Activated T-cell treated with anti-CD3 and anti-CD28 coated beads, Interleukin-2, amount 50 U/mL, for 48 hours (primary cell): ENCODE data around the gene AICDA.
"Not testable (repeated sequence)": the region's sequence is repeated elsewhere in the genome, so short reads cannot be mapped to it uniquely, and the experiment has no call there.

Experiments
- DNase-seq, 2 experiments: peaks; one replicate each; pipeline ENCODE4 v3.0.0-alpha.2; 2020

Gene AICDA

DNA sequence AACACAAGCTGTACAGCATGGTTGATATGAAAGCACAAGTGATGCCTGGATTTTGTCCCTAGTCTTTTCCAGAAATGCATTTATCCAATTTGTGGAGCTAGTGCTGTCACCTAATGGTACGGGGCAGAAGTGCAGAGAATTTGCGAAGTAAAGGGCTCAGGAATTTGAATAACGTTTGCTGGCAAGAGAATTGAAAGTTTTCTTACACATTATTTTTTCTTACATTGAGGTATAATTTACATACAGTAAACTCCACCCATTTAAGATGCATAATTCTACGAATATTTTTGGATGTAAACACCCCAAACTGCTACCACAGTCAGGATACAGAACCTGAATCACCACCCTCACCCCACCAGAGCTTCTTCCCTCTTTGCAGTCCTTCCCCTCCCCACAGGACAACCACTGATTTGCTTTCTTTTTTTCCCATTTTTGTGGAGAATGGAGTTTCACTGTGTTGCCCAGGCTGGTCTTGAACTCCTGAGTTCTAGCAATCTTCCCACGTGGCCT, 3.5 kb downstream of the AICDA start:
- DNase-seq: peak in 1 of 2 experiments; percentile 25

DNA sequence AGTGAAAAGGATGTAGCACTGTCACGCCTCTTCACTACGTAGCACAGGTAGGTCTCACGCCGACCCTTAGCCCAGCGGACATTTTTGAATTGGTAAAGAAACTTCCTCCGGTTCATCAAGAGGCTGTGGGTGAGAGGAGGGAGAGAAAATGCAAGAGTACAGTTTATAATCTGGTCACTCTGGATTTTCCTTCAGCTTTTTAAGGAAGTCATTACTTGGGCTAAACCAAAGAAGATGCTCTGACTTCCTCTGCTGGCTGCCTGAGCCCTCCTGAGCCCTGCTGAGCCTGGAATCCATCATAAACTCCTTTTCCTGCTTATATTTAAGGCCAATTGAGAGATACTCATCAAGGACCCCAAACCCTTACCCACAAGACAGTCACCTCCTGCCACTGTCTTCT, 5.8 kb downstream of the AICDA start:
- DNase-seq: no peak

DNA sequence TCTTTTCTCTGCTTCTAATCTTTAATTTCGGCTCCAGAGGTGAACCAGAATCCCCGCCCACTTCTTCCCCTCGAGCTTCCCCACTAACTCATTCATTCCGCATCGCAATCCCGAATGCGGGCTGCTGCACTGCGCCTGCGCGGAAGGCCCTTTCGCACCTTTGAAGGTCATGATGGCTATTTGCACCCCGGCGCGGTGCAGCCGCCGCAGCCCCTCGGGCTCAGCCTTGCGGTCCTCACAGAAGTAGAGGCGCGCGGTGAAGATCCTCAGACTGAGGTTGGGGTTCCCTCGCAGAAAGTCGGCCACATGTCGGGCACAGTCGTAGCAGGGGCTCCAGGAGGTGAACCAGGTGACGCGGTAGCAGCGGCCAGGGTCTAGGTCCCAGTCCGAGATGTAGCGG, 7.6 kb downstream of the AICDA start:
- no peak for DNase-seq

DNA sequence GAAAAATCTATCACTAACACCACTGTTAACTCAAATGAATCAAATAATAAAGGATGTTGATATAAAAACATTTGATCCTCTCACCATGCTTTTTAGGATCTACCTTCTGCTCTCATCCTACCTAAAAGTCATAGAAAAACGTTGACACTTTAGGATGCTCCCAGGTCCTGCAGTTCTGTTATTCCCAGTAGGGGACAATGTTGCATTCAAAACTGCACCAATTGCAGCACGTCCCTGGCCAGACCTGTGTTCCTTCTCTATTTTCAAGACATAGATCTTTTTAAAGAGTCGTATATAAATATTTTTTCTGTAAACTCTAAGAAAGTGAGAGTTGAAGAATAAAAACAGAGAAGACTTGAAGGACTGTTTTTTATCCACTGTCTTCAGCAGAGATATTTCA, 8.8 kb downstream of the AICDA start:
- no peak for DNase-seq

DNA sequence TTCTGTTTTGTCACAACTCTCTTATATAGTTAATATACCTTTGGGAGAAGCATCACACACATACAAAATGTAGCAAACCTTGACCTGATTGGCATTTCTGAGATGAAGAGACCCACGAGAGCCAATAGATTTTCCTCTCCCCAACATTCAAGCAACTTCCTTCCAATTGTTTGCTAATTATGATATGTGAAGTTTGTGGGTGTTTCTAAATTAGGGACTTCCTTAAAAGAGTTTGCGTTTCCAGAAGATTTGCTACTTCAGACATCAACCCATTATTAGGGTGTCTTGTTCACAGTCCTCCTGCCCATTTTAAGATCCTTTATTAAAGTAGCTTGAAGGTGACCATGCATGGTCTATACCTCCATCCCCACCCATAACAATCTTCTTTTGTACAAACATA, 9.4 kb downstream of the AICDA start:
- no peak for DNase-seq

DNA sequence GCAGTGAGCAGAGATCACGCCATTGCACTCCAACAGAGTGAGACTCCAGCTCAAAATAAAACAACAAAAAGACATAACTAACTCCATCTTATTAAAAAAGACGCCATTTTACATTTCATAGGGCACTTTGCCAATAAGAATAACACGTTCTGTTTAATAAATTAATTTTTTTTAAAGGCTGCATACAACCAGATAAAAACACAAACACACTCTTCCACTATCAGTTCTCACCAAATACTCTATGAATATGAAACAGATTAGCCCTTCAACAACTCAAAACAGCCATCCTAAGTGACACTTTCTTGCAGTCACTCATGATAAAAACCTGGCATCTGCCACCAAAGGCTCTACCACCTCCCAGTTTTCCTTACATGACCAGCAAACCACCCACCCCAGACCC, 16.1 kb downstream of the AICDA start:
- no peak for DNase-seq

DNA sequence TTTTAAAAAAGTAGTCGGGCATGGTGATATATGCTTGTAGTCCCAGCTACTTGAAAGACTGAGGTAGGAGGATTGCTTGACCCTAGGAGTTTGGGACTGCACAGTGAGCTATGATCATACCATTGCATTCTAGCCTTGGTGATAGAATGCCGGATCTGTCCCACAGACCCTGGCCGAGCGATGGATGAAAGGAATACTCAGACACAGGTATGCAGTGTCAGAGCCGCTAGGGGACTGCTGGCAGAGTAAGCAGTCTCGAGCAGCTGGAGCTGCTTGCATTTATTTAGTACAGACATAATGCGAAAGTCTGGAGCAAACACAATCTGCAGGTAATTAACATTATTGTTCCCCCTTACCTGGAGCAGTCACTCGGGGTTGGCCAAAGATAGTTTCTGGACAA, 18.6 kb downstream of the AICDA start:
- DNase-seq: no peak

DNA sequence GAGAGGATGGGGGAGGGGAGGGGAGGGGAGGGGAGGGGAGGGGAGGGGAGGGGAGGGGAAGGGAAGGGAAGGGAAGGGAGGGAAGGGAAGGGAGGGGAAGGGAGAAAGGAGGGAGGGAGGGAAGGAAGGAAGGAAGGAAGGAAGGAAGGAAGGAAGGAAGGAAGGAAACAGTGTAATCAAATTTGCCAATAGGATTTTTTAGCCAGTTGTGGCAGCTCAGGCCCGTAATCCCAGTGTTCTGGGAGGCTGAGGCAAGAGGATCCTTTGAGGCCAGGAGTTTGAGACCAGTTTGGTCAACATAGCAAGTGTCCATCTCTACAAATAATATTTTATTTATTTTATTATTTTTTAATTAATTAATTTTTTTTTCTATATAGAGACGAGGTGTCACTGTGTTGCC, 19.4 kb downstream of the AICDA start:
- DNase-seq: no peak

DNA sequence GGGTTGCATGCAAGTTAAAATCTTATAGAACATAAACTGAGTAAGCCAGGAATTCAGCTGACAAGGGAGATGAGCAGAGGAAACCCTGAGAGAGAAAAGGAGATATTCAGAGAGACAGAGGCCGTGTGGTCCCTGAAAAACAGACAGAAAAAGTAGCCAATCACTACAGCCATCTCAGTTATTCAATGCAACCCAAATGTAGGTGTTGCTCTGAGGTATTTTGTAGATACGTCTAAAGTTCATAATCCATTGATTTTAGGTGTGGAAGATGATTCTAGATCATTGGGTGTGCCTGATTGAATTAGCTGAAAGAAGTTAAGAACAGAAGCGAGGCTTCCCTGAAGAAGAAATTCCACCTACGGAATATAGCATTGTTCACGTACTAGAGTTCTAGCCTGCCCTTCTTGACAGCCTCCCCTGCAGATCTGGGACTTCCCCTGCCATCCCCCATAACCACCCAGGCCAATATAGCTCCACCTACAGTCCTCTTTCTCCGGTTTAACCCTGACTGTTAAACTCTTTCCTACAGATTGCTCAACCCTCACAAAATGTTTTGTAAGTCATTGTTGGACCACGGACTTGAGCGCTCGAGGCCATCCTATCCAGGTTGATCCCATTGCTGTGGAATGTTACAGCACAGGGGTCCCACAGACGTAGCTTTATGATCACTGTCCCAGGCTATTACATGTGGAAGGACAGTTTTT, 21.7 kb downstream of the AICDA start:
- DNase-seq: peak in 1 of 2 experiments; percentile 18

DNA sequence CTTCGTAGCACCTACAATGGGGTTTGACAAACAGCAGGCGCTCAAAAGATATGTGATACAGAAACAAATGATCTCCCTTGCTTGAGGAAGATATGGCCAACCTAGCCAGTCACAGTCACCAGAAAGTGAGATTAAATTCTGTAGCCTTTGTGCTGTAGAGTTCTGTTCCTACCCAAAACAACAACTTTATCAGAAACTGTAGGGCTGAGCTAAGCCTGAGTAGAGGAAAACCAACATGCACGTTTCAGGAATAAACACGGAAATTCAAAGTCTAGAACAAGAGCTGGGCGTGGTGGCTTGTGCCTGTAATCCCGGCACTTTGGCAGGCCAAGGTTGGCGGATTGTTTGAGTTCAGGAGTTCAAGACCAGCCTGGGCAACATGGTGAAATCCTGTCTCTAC, 23.0 kb downstream of the AICDA start:
- DNase-seq: no peak

DNA sequence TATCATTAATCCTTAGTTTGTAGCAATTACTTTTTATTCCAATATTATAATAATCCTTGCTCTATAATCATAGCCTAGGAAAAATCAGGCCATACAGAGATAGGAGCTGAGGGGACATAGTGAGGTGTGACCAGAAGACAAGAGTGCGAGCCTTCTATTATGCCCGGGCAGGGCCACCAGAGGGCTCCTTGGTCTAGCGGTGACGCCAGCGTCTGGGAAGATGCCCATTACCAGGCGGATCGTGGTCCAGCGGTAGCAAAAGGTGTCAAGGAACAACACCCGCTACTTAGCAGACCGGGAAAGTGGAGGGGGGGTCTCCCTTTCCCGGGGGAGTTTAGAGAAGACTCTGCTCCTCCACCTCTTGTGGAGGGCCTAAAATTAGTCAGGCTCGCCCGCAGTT, 28.2 kb downstream of the AICDA start:
- not testable (repeated sequence) for DNase-seq

DNA sequence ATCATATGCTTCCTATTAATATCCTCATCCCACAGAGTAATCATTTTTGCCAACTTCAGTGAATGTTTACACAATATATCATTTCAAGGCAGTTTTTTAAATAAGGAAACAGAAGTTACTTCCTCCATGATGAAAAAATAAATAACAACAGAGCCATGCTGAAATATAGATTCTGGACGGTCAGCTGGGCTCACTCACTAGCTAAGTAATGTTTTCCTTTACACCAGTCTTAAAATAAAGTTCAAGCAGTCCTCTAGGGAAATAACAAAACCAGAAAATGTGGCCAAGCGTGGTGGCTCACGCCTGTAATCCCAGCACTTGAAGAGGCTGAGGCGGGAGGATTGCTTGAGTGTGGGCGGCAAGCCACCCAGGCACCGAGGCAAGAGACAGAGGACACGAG, 28.7 kb downstream of the AICDA start:
- no peak for DNase-seq

DNA sequence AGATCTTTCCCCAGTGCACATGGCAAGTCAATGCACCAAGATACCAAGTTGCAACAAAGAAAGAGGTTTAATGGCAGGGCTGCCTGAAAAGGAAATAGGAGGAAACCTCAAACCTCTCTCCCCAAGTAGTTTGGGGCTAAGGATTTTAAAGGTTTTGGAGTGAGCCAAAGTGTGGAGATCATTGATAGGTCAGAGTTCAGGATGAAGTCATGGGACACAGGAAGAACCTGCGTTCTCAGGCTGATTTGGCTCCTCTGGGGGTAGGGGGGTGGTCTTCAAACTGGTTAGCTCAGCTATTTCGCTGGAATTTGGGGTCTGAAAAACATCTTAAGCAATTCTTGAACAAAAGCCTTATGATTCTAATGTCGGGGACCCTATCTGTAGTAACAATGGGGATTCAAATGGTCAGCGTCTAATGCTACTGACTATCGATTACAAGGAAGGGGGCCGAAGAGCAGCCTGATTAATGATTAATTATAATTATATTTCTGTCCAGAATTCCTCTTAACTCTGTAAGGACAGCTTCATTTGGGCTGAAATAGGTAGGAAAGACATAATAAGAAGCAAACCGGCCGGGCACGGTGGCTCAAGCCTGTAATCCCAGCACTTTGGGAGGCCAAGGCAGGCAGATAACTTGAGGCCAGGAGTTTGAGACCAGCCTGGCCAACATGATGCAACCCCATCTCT, 31.4 kb downstream of the AICDA start:
- DNase-seq: no peak

DNA sequence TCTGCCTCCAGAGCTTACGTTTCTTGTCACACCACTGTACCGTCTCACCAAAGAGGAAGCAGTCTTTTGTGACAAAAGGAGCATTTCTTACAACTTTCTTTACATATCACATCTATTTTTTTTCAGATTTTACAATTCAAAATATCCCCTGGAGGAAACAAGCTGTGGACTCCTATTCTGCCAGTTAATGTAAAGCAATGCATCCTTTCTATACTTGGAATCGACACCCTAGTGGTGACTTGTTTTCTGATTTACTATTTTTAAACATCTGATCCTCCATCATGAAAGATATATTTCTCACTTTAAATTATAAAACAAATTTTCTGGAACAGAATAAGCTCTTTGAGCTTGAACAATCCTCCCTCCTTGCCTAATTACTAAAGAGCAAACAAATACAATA, 34.8 kb downstream of the AICDA start:
- DNase-seq: no peak

DNA sequence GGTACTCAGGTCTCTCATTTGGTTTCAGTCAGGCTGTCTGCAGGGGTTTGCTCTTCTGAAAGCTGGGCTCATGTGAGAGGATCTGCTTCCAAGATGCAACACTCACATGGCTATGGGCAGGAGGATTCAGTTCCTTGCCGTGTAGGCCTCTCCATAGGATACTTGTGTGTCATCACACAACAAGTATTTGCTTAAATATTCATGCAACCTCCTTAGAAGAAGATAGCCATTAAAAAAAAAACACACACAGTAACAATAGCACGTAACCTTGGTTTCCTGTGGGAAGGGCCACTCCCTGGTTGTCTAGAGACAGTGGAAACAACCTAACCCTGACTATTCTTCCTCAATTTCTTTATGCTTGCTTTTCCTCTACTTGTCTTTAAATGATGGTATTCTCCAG, 40.2 kb downstream of the AICDA start:
- DNase-seq: no peak

DNA sequence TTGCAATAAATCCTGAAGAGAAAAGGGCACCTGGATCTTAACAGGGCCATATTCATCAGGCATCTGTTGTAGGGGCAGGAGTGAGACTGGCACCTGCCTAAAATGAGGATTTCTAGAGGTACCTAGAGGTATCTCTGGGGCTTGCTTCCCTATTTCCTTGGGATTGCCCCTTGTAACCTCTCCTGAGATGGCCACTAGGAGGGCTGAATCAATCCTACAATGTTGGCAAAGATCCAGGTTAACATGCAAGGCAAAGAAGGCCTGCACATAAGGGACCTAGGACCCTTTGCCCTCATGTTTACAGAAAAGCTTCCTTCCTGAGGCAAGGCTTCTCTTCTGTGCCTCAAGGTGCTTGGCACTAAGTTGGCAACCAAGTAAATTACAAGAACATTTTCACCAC, 46.1 kb downstream of the AICDA start:
- DNase-seq: no peak

DNA sequence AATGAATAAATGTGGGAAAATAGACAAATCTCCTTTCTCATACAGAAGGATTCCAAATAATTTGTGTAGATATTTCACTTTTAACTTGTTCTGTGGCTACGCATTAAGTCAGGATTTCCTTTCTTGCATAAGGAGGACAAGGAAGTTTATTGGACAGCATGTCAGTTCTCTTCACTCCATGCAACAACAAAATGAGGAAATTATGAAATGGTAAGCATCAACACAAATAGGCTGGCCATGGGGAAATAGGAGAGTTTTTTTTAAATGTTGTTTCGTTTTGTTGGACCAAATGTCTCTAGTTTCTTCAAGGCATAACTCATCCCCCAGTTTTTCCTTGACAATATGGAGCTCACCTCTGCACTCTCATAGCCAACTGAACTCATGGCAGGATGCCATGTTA, 46.6 kb downstream of the AICDA start:
- not testable (repeated sequence) for DNase-seq

DNA sequence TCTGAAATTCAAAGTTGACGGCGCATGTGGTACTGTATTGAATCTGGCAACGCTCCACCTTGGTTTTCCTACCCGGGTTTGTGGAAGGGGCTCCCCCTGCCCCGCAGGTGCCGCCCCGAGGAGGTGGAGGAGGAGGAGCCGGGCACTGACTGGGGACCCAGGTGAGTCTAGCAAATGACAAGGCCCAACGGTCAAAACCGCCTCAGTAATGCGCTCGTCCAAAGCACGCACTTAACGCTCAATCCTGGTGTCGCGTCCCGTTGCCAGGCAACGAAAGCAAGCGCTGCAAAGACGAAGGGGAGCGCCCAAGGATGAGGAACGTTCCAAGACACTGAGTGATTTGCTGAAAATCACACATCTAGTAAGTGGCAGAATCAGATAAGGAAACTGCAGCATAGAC, 48.0 kb downstream of the AICDA start:
- no peak for DNase-seq

DNA sequence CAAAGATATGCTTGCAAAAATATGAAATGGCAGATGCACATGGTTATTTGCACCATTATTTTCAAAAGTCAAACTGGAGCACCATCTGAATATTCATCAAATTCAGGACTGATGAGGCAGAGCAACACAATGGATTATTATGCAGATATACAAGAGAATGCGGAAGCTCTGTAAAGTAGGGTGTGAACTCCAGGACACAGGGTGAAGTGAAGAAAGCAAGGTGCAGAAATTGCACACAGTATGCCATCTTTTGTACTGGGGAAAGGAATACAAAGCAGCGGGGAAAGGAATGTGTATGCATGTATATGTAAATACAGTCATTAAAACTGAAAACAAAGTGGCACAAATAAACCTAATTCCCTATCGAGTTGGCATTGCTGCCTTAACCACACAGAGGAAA, 49.3 kb downstream of the AICDA start:
- DNase-seq: no peak

DNA sequence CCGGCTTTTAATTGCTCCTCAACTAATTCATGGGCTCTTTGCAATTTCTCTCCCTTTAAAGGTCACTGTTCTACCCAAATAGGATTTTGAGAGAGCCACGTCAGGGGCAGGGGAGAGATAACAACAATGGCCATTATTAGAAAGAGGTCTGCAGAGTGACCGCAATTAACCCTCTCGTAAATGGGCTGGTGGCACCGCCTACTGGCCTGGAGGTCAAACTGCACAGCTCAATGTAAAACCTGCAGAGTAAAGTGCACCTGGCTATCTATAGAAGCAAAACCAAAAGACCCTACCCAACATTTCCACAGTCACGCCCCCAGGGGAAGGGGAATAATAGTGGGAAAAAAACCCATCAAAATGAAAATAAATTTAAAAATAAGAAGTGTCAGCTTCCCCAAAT, 50.3 kb downstream of the AICDA start:
- DNase-seq: peak; percentile 26 to 29

DNA sequence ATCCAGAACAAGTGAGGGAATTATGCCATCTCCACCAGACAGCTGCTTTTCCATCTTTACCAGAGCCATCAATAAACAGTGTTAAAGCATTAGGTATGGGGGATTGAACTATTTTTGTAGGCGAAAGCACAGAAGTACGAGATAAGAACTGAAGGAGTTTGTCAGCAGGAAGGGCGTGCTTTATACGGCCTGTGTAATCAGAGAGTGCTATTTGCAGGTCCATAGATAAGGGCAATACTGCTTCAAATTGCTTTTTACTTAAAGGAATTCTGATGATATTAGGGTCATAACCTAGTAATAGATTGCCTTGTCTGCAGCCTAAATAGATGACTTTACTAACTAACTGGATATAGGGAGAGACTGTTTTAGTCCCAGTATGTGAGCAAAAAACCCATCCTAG, 51.6 kb downstream of the AICDA start:
- DNase-seq: no peak

DNA sequence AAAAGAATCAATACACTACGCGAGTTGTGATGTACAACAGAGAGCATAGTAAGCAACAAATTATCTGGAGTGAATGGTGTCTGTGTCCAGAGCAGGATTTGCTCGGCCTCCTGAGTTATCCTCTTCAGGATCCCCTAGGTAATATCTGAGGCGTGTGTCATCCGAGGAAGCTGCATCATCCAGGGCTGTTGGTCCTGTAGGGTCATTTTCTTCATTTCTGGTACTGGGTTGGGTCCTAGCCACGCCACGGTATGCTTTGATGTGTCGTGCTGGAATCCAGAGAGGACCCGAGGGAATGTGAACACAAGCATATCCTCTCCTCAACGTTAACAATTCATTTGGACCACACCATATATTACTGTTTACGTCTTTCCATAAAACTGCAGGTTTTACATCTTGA, 53.0 kb downstream of the AICDA start:
- DNase-seq: no peak

DNA sequence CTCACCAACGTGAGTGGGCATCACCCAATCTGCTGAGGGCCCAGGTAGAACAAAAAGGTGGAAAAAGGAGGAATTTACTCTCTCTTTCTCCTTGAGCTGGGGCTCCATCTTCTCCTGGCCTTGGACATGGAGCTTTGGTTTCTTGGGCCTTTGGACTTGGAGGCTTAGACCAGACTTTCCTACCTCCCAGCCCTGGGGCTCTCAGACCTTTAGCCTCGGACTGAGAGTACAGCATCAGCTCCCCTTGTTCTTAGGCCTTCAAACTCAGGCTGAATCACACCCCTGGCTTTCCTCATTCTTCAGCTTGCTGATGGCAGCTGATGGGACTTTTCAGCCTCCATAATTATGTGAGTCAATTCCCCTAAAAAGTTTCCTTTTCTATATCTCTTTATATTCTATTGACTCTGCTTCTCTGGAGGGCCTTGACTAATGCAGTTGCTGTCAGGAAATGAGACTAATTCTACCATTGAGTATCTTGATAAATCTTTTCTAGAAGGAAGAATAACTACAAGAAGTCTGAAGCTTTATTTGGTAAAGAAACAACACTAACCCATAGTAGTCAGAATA, 56.0 kb downstream of the AICDA start:
- no peak for DNase-seq

DNA sequence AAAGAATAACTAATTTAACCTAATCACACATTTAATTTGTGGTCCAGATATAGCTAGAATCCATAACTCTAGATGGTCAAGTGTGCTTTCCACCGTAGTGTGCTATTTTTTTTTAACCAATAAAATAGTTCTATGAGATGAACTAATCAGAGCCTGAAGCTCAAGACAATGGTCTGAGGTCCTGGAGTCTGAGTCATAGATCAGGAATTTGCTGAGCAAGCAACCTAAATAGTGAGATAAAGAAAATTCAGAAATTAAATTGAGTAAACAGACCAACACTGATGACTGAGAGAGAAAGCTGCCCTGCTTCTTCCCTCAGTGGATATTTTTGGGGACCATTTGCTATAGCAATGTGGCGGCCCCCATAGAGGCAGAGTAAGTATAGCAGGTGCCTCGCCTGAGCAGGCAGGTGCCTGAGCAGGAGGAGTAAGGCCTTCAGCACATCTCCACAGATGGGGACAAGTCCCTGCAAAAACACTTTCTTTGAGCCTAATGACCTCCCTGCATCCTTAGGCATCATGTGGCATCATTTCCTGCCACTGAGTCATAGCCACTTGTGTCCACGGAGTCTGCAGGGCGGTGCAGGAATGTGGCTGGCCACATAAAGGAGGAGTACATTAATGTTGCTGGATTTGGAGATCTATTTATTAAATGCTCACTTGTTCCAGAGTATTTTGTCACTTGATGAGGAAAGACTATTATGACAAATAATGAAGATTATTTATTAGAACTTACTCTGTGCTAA, 58.0 kb downstream of the AICDA start:
- DNase-seq: no peak
